GM21619 (cell line): Measurements from ENCODE around the gene ENTPD1.
"Not testable (repeated sequence)": the region's sequence is repeated elsewhere in the genome, so short reads cannot be mapped to it uniquely, and the experiment has no call there.

Experiments
- ATAC-seq: cut with Tn5 transposase; IDR thresholded peaks from one replicate; pipeline ENCODE4 v1.9.1; 2021; ENCODE audit not compliant: unreplicated experiment

The ENTPD1 gene

GRCh38 chr10:95756041-95756761 lies at the start of gene ENTPD1:
Gene ENTPD1, plus strand, starts transcription at chr10:95756163. Its CDS starts 77 bp downstream, at chr10:95756240.
- peak; percentile 21 for ATAC-seq

GRCh38 chr10:95706573-95706972 lies 49.4 kb upstream of the ENTPD1 start:
- no peak for ATAC-seq

- no peak for ATAC-seq
These were observed 49.0 kb upstream of the ENTPD1 start for GRCh38 chr10:95706990-95707389.

GRCh38 chr10:95711492-95711891 lies 44.5 kb upstream of the ENTPD1 start:
- ATAC-seq = no peak

GRCh38 chr10:95716466-95716865 lies 39.5 kb upstream of the ENTPD1 start:
- ATAC-seq = no peak

- no peak for ATAC-seq
These were observed 39.1 kb upstream of the ENTPD1 start for GRCh38 chr10:95716866-95717265.

- not testable (repeated sequence) for ATAC-seq
These were observed 35.2 kb upstream of the ENTPD1 start for GRCh38 chr10:95720745-95721144.

- not testable (repeated sequence) for ATAC-seq
These were observed 33.5 kb upstream of the ENTPD1 start for GRCh38 chr10:95722496-95722895.

- ATAC-seq = no peak
These were observed 27.4 kb upstream of the ENTPD1 start for GRCh38 chr10:95728526-95728925.

- no peak for ATAC-seq
These were observed 26.5 kb upstream of the ENTPD1 start for GRCh38 chr10:95729323-95730055.

GRCh38 chr10:95730233-95730632 lies 25.7 kb upstream of the ENTPD1 start:
- ATAC-seq = no peak

- ATAC-seq = not testable (repeated sequence)
These were observed 23.1 kb upstream of the ENTPD1 start for GRCh38 chr10:95732907-95733306.

- ATAC-seq = no peak
These were observed 16.9 kb upstream of the ENTPD1 start for GRCh38 chr10:95739056-95739455.

GRCh38 chr10:95741807-95742467 lies 14.0 kb upstream of the ENTPD1 start:
- ATAC-seq = peak; percentile 64

GRCh38 chr10:95742485-95742884 lies 13.5 kb upstream of the ENTPD1 start:
- ATAC-seq = peak; percentile 25

- ATAC-seq = no peak
These were observed 12.9 kb upstream of the ENTPD1 start for GRCh38 chr10:95742962-95743535.

- ATAC-seq = no peak
These were observed 10.5 kb upstream of the ENTPD1 start for GRCh38 chr10:95745501-95745900.

GRCh38 chr10:95748349-95748748 lies 7.6 kb upstream of the ENTPD1 start:
- ATAC-seq = no peak

GRCh38 chr10:95755511-95756004 lies 405 bp upstream of the ENTPD1 start:
- ATAC-seq = peak; percentile 26

GRCh38 chr10:95756809-95757684 lies 1.1 kb downstream of the ENTPD1 start:
- no peak for ATAC-seq
